Duodenal mucosa (tissue), 2 donors: ENCODE results near the gene NFU1.
A peak's percentile ranks its signal among the peaks of the same experiment; 100 is the strongest.

ENCODE experiments used
- H3K27ac ChIP-seq: one replicate; pipeline ENCODE4 v1.7.0; 2013; ENCODE audit warnings: low read depth, low read length
- H3K27me3 ChIP-seq, 2 donors: one replicate each; pipeline ENCODE4 v1.7.0; 2013; ENCODE audit warnings: low read length in 2 of 2, control low read depth in 1 of 2; ENCODE audit not compliant: insufficient read depth in 2 of 2, control insufficient read depth in 1 of 2
- H3K36me3 ChIP-seq, 2 donors: one replicate each; pipeline ENCODE4 v1.7.0; 2013; ENCODE audit warnings: low read length in 2 of 2, control low read depth in 1 of 2; ENCODE audit not compliant: insufficient read depth in 2 of 2, control insufficient read depth in 1 of 2
- H3K4me1 ChIP-seq, 2 donors: one replicate each; pipeline ENCODE4 v1.7.0; 2013; ENCODE audit warnings: low read length in 2 of 2, control low read depth in 1 of 2; ENCODE audit not compliant: insufficient read depth in 2 of 2, control insufficient read depth in 1 of 2
- H3K4me3 ChIP-seq, 2 donors: one replicate each; pipeline ENCODE4 v1.7.0; 2013; ENCODE audit warnings: low read length in 2 of 2, low read depth in 1 of 2
- H3K9ac ChIP-seq, 2 donors: one replicate each; pipeline ENCODE4 v1.7.0; 2013; ENCODE audit warnings: low read length in 2 of 2, low read depth in 1 of 2
- H3K9me3 ChIP-seq, 2 donors: one replicate each; pipeline ENCODE4 v1.7.0; 2013; ENCODE audit warnings: low read length in 2 of 2, control low read depth in 1 of 2; ENCODE audit not compliant: control insufficient read depth in 1 of 2

Gene NFU1

GRCh38 chr2:69395866-69396265 is 41.4 kb downstream of the NFU1 start:
- H3K9me3 ChIP-seq: no peaks in the 10 kb centered on the region
- no peak overlapping the region for H3K9ac ChIP-seq
- H3K4me1 ChIP-seq: peaks cover 0 to 2% of the 10 kb centered on the region in 2 donors
- H3K4me3 ChIP-seq: no peak overlapping the region
- no peak overlapping the region for H3K27ac ChIP-seq
- H3K27me3 ChIP-seq: no peaks in the 10 kb centered on the region
- H3K36me3 ChIP-seq: peaks cover 4 to 36% of the 10 kb centered on the region in 2 donors

- peaks cover 4 to 22% of the 10 kb centered on the region in 2 donors for H3K36me3 ChIP-seq
- no peak overlapping the region for H3K9ac ChIP-seq
These were observed 43.3 kb downstream of the NFU1 start for GRCh38 chr2:69393963-69394362.

DNA sequence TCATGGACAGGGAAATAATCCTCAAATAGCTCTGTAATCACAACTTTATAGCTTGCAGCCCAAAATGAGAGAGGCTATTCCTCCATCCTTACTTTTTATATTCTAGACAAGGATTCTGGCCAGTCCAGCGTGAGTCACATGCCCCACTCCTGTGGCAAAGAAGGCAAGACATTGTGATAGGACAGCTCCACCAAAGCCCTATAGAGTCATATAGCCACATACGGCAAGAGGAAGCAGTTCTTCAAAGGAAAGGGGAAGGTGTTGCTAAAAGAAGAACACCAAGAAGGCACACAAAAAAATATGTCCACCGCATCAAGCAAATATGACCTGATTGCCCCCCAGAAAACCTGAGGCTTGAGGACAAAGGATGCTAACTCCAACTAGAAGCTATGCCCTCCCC is 46.8 kb downstream of the NFU1 start:
- Histone ChIP-seq H3K9me3 (no peaks in the 10 kb centered on the region), H3K36me3 (peaks cover 0 to 14% of the 10 kb centered on the region in 2 donors), H3K27me3 (no peaks in the 10 kb centered on the region), H3K27ac (no peak overlapping the region), H3K4me1 (peaks cover 12 to 14% of the 10 kb centered on the region in 2 donors), H3K9ac (no peak overlapping the region), H3K4me3 (no peak overlapping the region)

More at GRCh38 chr2:69393963-69394362, 43.3 kb downstream of the NFU1 start:
- H3K27me3 ChIP-seq: no peaks in the 10 kb centered on the region
- peaks cover 0 to 2% of the 10 kb centered on the region in 2 donors for H3K4me1 ChIP-seq
- no peak overlapping the region for H3K27ac ChIP-seq
- no peaks in the 10 kb centered on the region for H3K9me3 ChIP-seq
- H3K4me3 ChIP-seq: no peak overlapping the region

DNA sequence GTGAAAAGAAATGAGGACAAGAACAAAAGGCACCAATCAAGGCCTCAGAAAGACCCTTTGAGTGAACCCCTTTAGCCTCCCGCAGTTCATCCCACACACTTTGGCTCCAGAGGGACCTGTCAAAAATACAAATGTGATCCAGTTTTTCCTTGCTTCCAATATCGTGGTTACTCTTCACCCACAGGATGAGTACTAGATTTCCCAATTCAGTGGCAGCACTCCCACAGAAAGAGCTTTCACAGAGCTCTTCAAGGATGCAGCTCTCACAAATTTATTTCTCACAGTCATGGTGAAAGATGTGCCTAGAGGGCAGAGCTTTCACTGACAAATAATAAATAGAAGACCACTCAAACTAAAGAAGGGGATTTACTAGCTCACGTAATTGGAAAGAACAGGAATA is 47.2 kb downstream of the NFU1 start:
- no peaks in the 10 kb centered on the region for H3K9me3 ChIP-seq
- peaks cover 0 to 12% of the 10 kb centered on the region in 2 donors for H3K36me3 ChIP-seq
- H3K4me1 ChIP-seq: peaks cover 12 to 15% of the 10 kb centered on the region in 2 donors
- H3K4me3 ChIP-seq: no peak overlapping the region
- no peak overlapping the region for H3K27ac ChIP-seq
- no peak overlapping the region for H3K9ac ChIP-seq
- H3K27me3 ChIP-seq: no peaks in the 10 kb centered on the region

DNA sequence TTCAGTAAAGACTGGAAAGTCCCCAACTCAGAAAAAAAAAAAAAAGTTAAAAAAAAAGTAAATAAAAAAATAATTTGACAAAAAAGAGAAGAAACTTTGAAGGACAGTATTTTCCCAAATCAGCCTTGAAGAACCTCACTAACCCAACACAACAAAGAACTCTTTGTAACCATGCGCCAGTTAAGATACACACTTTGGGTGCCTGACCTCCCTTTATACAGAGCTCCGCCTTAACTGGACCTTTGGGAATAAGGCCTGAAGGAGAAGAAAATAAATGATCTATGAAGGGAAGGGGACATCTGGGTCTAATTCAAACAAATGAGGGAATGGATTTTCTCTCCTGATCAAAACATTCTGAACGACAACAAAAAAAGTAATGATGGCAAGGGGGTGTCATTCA is 48.0 kb downstream of the NFU1 start:
- no peak overlapping the region for H3K27ac ChIP-seq
- H3K9ac ChIP-seq: no peak overlapping the region
- no peak overlapping the region for H3K4me3 ChIP-seq
- H3K27me3 ChIP-seq: no peaks in the 10 kb centered on the region
- peaks cover 12 to 15% of the 10 kb centered on the region in 2 donors for H3K4me1 ChIP-seq
- H3K9me3 ChIP-seq: no peaks in the 10 kb centered on the region
- H3K36me3 ChIP-seq: peaks cover 0 to 4% of the 10 kb centered on the region in 2 donors

- Histone ChIP-seq H3K36me3 (no peaks in the 10 kb centered on the region), H3K9me3 (no peaks in the 10 kb centered on the region), H3K27me3 (no peaks in the 10 kb centered on the region), H3K4me1 (peaks cover 16 to 19% of the 10 kb centered on the region in 2 donors), H3K9ac (peak overlapping the region; percentile 76 to 84), H3K4me3 (peak overlapping the region; percentile 70 to 84), H3K27ac (peak overlapping the region; percentile 68)
These were observed 49.3 kb downstream of the NFU1 start for GRCh38 chr2:69387770-69388481.

GRCh38 chr2:69386789-69387734 is 50.2 kb downstream of the NFU1 start, which contains the start of gene GFPT1:
Gene GFPT1 (minus strand): TSS chr2:69387227. CDS start chr2:69387071, 156 bp downstream.
- Histone ChIP-seq H3K27me3 (no peaks in the 10 kb centered on the region), H3K9ac (peak within 1 kb of the TSS; percentile 81 to 84), H3K9me3 (no peaks in the 10 kb centered on the region), H3K4me1 (peaks cover 25 to 28% of the 10 kb centered on the region in 2 donors), H3K27ac (peak within 1 kb of the TSS; percentile 89), H3K36me3 (no peaks in the 10 kb centered on the region), H3K4me3 (peak within 1 kb of the TSS; percentile 70 to 84)

- Histone ChIP-seq H3K27me3 (no peaks in the 10 kb centered on the region), H3K4me3 (peak overlapping the region; percentile 70 to 84), H3K9ac (peak overlapping the region; percentile 81 to 84), H3K9me3 (no peaks in the 10 kb centered on the region), H3K27ac (peak overlapping the region; percentile 28), H3K36me3 (no peaks in the 10 kb centered on the region), H3K4me1 (peaks cover 28 to 31% of the 10 kb centered on the region in 2 donors)
These were observed 50.9 kb downstream of the NFU1 start for GRCh38 chr2:69386360-69386759.

- H3K27ac ChIP-seq: no peak overlapping the region
- H3K9me3 ChIP-seq: no peaks in the 10 kb centered on the region
- H3K4me1 ChIP-seq: peaks cover 29 to 31% of the 10 kb centered on the region in 2 donors
- peak overlapping the region; percentile 70 to 84 for H3K4me3 ChIP-seq
- H3K27me3 ChIP-seq: no peaks in the 10 kb centered on the region
- H3K36me3 ChIP-seq: no peaks in the 10 kb centered on the region
- peak overlapping the region; percentile 81 to 84 for H3K9ac ChIP-seq
These were observed 51.6 kb downstream of the NFU1 start for GRCh38 chr2:69385443-69386151.
